BLaER1 treated with 17β-estradiol and CSF1 and Interleukin-3, amounts not matched to agents 10 nM and 100 nM (cell line): ENCODE results near the gene ZNF592.

ENCODE experiments used
- H3K27ac ChIP-seq, 11 experiments: shearing (Covaris generic); formaldehyde crosslinking; 2 replicates each; pipeline ENCODE4 v1.8.1; 2022
- H3K27me3 ChIP-seq, 11 experiments: shearing (Covaris generic); formaldehyde crosslinking; 2 replicates each; pipeline ENCODE4 v1.8.1; 2022
- H3K36me3 ChIP-seq, 11 experiments: shearing (Covaris generic); formaldehyde crosslinking; 2 replicates each; pipeline ENCODE4 v1.8.1; 2022
- H3K4me1 ChIP-seq, 10 experiments: shearing (Covaris generic); formaldehyde crosslinking; 2 replicates each; pipeline ENCODE4 v1.8.1; 2022
- H3K4me2 ChIP-seq, 11 experiments: shearing (Covaris generic); formaldehyde crosslinking; 2 replicates each; pipeline ENCODE4 v1.8.1; 2022
- H3K4me3 ChIP-seq, 10 experiments: shearing (Covaris generic); formaldehyde crosslinking; 2 replicates each; pipeline ENCODE4 v1.8.1; 2022
- H3K9ac ChIP-seq, 11 experiments: shearing (Covaris generic); formaldehyde crosslinking; 2 replicates each; pipeline ENCODE4 v1.8.1; 2022
- H3K9me3 ChIP-seq, 11 experiments: shearing (Covaris generic); formaldehyde crosslinking; replicated peaks in 1 of 11; 2 replicates each; pipeline ENCODE4 v1.8.1; 2022
- H4K20me1 ChIP-seq, 11 experiments: shearing (Covaris generic); formaldehyde crosslinking; 2 replicates each; pipeline ENCODE4 v1.8.1; 2022
- Cebpa-rat ChIP-seq, 11 experiments: shearing (Covaris generic); IDR thresholded peaks; 2 replicates each; pipeline ENCODE4 v1.8.1; 2022

Gene ZNF592

GRCh38 chr15:84800365-84800806 lies 52.0 kb downstream of the ZNF592 start:
- Histone ChIP-seq H3K27me3 (no peaks in the 10 kb centered on the region), H3K27ac (no peak overlapping the region), H3K9me3 (no peaks in the 10 kb centered on the region), H3K4me1 (no peaks in the 10 kb centered on the region), H4K20me1 (peaks cover 0 to 64% (median 22%) of the 10 kb centered on the region in 11 experiments; a peak in 16 of 22 replicates), H3K9ac (no peak overlapping the region), H3K4me2 (no peak overlapping the region), H3K4me3 (no peak overlapping the region), H3K36me3 (peaks cover 91 to 100% (median 95%) of the 10 kb centered on the region in 11 experiments)
- no peak for TF ChIP-seq Cebpa-rat (IDR thresholded peaks at IDR 0.05)

DNA sequence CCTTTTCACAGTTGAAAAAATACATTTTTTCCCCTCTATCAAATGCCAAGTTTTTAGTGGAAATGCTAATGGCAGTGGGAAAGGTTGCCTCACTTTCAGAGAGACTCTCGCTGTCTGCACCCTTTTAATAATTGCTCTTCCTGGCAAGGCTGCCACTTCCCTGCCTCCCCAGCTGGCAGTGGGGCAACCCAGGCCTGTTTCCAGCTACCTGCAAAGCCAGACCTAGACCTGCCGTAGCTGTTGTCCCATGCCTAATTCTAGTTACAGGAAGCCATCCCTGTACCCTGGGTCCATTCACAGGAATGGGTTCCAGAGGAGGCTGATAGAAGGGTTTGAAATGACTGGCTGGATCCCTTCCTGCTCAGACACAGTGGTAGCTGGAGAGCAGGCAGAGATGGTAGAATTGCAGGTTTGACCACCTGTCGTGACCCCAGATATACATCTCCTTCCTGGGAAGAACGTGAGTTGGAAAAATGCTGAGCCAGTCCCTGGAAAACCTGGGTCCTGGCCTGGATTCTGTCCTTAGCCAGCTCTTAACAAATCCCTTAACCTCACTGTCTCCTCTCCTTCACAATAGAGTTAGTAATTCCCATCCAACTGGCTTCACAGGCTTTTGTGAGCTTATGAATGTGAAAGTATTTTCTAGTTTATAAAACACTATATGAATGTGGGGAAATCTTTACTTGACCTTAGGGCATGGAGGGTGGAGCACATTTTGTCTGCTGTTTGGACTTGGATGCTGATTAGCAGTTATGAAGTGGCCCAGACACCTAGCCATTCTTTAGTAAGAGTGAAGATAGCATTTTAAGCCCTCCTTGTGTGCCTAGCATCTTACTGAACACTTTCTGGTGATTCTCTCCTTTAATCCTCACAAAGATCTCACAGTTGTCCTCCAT lies 55.9 kb downstream of the ZNF592 start:
- TF ChIP-seq Cebpa-rat (IDR thresholded peaks at IDR 0.05), result no peak
- peaks cover 0 to 32% (median 6%) of the 10 kb centered on the region in 11 experiments; a peak in 11 of 22 replicates for H4K20me1 ChIP-seq
- H3K9me3 ChIP-seq, result no peaks in the 10 kb centered on the region
- H3K4me1 ChIP-seq, result peaks cover 0 to 9% (median 0%) of the 10 kb centered on the region in 10 experiments; a peak in 5 of 20 replicates
- H3K4me2 ChIP-seq, result no peak overlapping the region
- peaks cover 57 to 97% (median 69%) of the 10 kb centered on the region in 11 experiments for H3K36me3 ChIP-seq
- H3K27ac ChIP-seq, result no peak overlapping the region
- H3K4me3 ChIP-seq, result no peak overlapping the region
- H3K27me3 ChIP-seq, result no peaks in the 10 kb centered on the region
- H3K9ac ChIP-seq, result no peak overlapping the region

DNA sequence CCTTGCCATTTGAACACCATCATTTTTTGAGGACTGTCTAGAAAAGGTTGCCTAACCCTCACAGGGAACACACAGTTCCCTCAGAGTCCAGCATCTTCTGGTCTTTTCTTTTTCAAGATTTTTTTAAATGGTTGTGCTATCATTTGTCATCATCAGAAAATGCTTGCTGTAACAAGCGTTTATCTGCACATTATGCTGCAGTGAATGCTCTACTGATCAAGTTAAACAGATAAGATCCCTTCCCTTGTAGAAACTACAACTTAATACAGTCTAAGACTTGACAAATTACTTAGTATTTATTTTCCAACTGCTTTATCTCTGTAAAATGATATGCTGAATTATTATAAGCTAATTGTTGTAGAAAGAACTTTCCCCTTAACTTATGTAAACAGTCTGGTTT lies 56.8 kb downstream of the ZNF592 start:
- Histone ChIP-seq H3K4me2 (no peak overlapping the region), H3K36me3 (peaks cover 48 to 89% (median 59%) of the 10 kb centered on the region in 11 experiments), H3K9ac (no peak overlapping the region)

DNA sequence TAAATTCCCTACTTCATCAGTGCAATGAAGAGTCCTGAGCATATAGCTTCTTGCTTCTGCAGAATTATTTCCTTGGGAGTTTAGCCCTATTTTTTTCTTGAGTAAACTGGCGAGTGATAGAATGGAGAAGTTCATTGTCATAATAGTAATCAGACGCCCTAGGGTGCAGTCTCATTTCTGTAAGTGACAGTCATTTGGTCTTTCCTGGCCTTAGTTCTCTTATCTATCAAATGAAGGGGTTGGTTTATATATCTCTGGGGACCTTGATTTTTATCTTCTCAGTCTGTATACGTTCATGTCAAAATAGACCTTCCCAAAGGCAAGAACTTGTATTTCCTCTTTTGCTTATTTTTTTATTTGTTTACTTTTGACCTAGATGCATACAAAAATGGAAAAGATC lies 58.8 kb downstream of the ZNF592 start:
- Histone ChIP-seq H3K9ac (no peak overlapping the region), H3K27me3 (no peaks in the 10 kb centered on the region), H3K9me3 (no peaks in the 10 kb centered on the region), H3K36me3 (peaks cover 30 to 69% (median 41%) of the 10 kb centered on the region in 11 experiments), H3K4me2 (no peak overlapping the region), H4K20me1 (peaks cover 0 to 17% (median 0%) of the 10 kb centered on the region in 11 experiments; a peak in 3 of 22 replicates), H3K4me3 (no peak overlapping the region), H3K4me1 (peaks cover 0 to 20% (median 9%) of the 10 kb centered on the region in 10 experiments; a peak in 11 of 20 replicates), H3K27ac (no peak overlapping the region)
- TF ChIP-seq Cebpa-rat (IDR thresholded peaks at IDR 0.05), result no peak

More for the DNA sequence above, 56.8 kb downstream of the ZNF592 start:
- Histone ChIP-seq H3K4me3 (no peak overlapping the region), H4K20me1 (peaks cover 0 to 23% (median 0%) of the 10 kb centered on the region in 11 experiments; a peak in 8 of 22 replicates), H3K4me1 (peaks cover 0 to 17% (median 6%) of the 10 kb centered on the region in 10 experiments; a peak in 11 of 20 replicates), H3K27me3 (no peaks in the 10 kb centered on the region), H3K9me3 (no peaks in the 10 kb centered on the region), H3K27ac (no peak overlapping the region)
- no peak for TF ChIP-seq Cebpa-rat (IDR thresholded peaks at IDR 0.05)

GRCh38 chr15:84810073-84810840 lies 61.9 kb downstream of the ZNF592 start:
- no peak overlapping the region for H3K27ac ChIP-seq

GRCh38 chr15:84811151-84811550 lies 62.8 kb downstream of the ZNF592 start:
- peaks cover 0 to 30% (median 12%) of the 10 kb centered on the region in 11 experiments; a peak in 15 of 22 replicates for H3K36me3 ChIP-seq
- no peak overlapping the region for H3K4me3 ChIP-seq
- no peaks in the 10 kb centered on the region for H3K9me3 ChIP-seq
- no peak for TF ChIP-seq Cebpa-rat (IDR thresholded peaks at IDR 0.05)
- no peak overlapping the region for H3K9ac ChIP-seq
- H3K27me3 ChIP-seq, result no peaks in the 10 kb centered on the region
- no peaks in the 10 kb centered on the region for H4K20me1 ChIP-seq
- no peak overlapping the region for H3K27ac ChIP-seq
- no peak overlapping the region for H3K4me2 ChIP-seq
- peaks cover 0 to 20% (median 9%) of the 10 kb centered on the region in 10 experiments; a peak in 12 of 20 replicates for H3K4me1 ChIP-seq

More at GRCh38 chr15:84810073-84810840, 61.9 kb downstream of the ZNF592 start:
- no peak for TF ChIP-seq Cebpa-rat (IDR thresholded peaks at IDR 0.05)
- H4K20me1 ChIP-seq, result no peaks in the 10 kb centered on the region
- no peaks in the 10 kb centered on the region for H3K9me3 ChIP-seq
- no peaks in the 10 kb centered on the region for H3K27me3 ChIP-seq
- peak overlapping the region in 5 of 11 experiments; percentile 6 to 22 (median 8); a peak in 4 of 22 replicates for H3K4me2 ChIP-seq
- H3K4me3 ChIP-seq, result no peak overlapping the region
- H3K36me3 ChIP-seq, result peaks cover 3 to 39% (median 13%) of the 10 kb centered on the region in 11 experiments; a peak in 18 of 22 replicates
- H3K9ac ChIP-seq, result no peak overlapping the region
- H3K4me1 ChIP-seq, result peaks cover 0 to 20% (median 9%) of the 10 kb centered on the region in 10 experiments; a peak in 12 of 20 replicates

- no peak overlapping the region for H3K27ac ChIP-seq
- no peak for TF ChIP-seq Cebpa-rat (IDR thresholded peaks at IDR 0.05)
- H3K9ac ChIP-seq, result no peak overlapping the region
- no peak overlapping the region for H3K4me3 ChIP-seq
- peaks cover 0 to 20% (median 9%) of the 10 kb centered on the region in 10 experiments; a peak in 12 of 20 replicates for H3K4me1 ChIP-seq
- H3K36me3 ChIP-seq, result peaks cover 0 to 23% (median 9%) of the 10 kb centered on the region in 11 experiments; a peak in 9 of 22 replicates
- no peaks in the 10 kb centered on the region for H4K20me1 ChIP-seq
- H3K9me3 ChIP-seq, result peaks cover 0 to under 1% (median 0%) of the 10 kb centered on the region in 11 experiments; a peak in 1 of 22 replicates
- H3K27me3 ChIP-seq, result no peaks in the 10 kb centered on the region
- no peak overlapping the region for H3K4me2 ChIP-seq
These were observed 63.4 kb downstream of the ZNF592 start for GRCh38 chr15:84811828-84812227.

DNA sequence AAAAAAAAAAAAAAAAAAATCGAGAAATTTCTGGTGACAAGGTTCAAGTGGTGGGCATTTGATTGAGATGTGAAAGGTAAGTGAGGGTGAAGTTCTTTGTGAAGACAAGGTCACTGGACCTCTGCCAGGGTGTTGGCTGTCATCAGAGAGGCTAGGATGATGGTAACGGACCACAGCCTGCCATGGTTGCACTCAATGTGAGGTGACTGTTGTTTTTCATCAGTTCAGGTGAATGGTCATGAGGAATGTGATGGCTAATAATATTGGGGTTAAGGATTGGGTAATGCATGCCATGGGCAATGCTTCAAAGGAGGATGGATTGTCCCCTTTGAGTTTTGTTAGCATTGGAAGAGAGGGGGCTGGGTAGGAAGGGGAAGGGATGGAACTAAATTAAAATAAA lies 64.5 kb downstream of the ZNF592 start:
- Histone ChIP-seq H3K36me3 (peaks cover 0 to 20% (median 8%) of the 10 kb centered on the region in 11 experiments; a peak in 8 of 22 replicates), H3K4me1 (peaks cover 5 to 18% (median 12%) of the 10 kb centered on the region in 10 experiments; a peak in 19 of 20 replicates), H3K9ac (no peak overlapping the region), H3K27me3 (no peaks in the 10 kb centered on the region), H4K20me1 (no peaks in the 10 kb centered on the region), H3K4me2 (no peak overlapping the region), H3K9me3 (peaks cover 0 to 4% (median 0%) of the 10 kb centered on the region in 11 experiments; a peak in 2 of 22 replicates), H3K27ac (no peak overlapping the region), H3K4me3 (no peak overlapping the region)
- TF ChIP-seq Cebpa-rat (IDR thresholded peaks at IDR 0.05), result no peak
